Urothelium cell line (cell line): ENCODE results near the gene ARHGAP42.
"Not testable (repeated sequence)": the region's sequence is repeated elsewhere in the genome, so short reads cannot be mapped to it uniquely, and the experiment has no call there.

Experiments
- DNase-seq: peaks from one replicate; pipeline ENCODE4 v3.0.0; 2011; ENCODE audit warnings: low spot score, mixed read lengths
- FAIRE-seq: peaks from 2 replicates; lab custom pipeline; 2011; peaks lifted over from hg19 to GRCh38; lab: Jason Lieb, UNC

Gene ARHGAP42

GRCh38 chr11:100719362-100719761, 32.3 kb downstream of the ARHGAP42 start:
- no peak for FAIRE-seq
- DNase-seq: no peak

- peak; percentile 73 for DNase-seq
- FAIRE-seq: peak; percentile 17
These were observed 32.7 kb downstream of the ARHGAP42 start for GRCh38 chr11:100719809-100720221.

- no peak for FAIRE-seq
- DNase-seq: no peak
These were observed 39.6 kb downstream of the ARHGAP42 start for GRCh38 chr11:100726680-100727079.

- no peak for DNase-seq
- no peak for FAIRE-seq
These were observed 40.3 kb downstream of the ARHGAP42 start for GRCh38 chr11:100727410-100727809.

- FAIRE-seq (no peak), DNase-seq (no peak)
These were observed 43.2 kb downstream of the ARHGAP42 start for GRCh38 chr11:100730266-100730665.

GRCh38 chr11:100731471-100731870, 44.4 kb downstream of the ARHGAP42 start:
- FAIRE-seq (no peak), DNase-seq (no peak)

GRCh38 chr11:100732949-100733348, 45.9 kb downstream of the ARHGAP42 start:
- DNase-seq: no peak
- no peak for FAIRE-seq

- FAIRE-seq (no peak), DNase-seq (no peak)
These were observed 47.8 kb downstream of the ARHGAP42 start for GRCh38 chr11:100734743-100735527.

- FAIRE-seq (no peak), DNase-seq (no peak)
These were observed 49.0 kb downstream of the ARHGAP42 start for GRCh38 chr11:100735949-100736675.

GRCh38 chr11:100738701-100739270, 51.7 kb downstream of the ARHGAP42 start:
- FAIRE-seq (no peak), DNase-seq (no peak)

- DNase-seq: peak; percentile 65
- FAIRE-seq: peak; percentile 69
These were observed 52.6 kb downstream of the ARHGAP42 start for GRCh38 chr11:100739666-100740065.

- no peak for FAIRE-seq
These were observed 53.4 kb downstream of the ARHGAP42 start for GRCh38 chr11:100740440-100740839.

GRCh38 chr11:100741866-100742625, 55.0 kb downstream of the ARHGAP42 start:
- FAIRE-seq: no peak
- DNase-seq: no peak

More at GRCh38 chr11:100740440-100740839, 53.4 kb downstream of the ARHGAP42 start:
- no peak for DNase-seq

GRCh38 chr11:100746448-100746847, 59.4 kb downstream of the ARHGAP42 start:
- no peak for DNase-seq
- FAIRE-seq: no peak

- DNase-seq (no peak), FAIRE-seq (no peak)
These were observed 61.1 kb downstream of the ARHGAP42 start for GRCh38 chr11:100748153-100748552.

- not testable (repeated sequence) for FAIRE-seq
- DNase-seq: peak; percentile 39
These were observed 62.9 kb downstream of the ARHGAP42 start for GRCh38 chr11:100749887-100750565.

GRCh38 chr11:100750566-100750891, 63.4 kb downstream of the ARHGAP42 start:
- FAIRE-seq, DNase-seq: not testable (repeated sequence)

GRCh38 chr11:100752371-100753171, 65.5 kb downstream of the ARHGAP42 start:
- FAIRE-seq (peak; percentile 56), DNase-seq (no peak)

- no peak for DNase-seq
- FAIRE-seq: no peak
These were observed 66.1 kb downstream of the ARHGAP42 start for GRCh38 chr11:100753172-100753543.

- DNase-seq (no peak), FAIRE-seq (no peak)
These were observed 66.5 kb downstream of the ARHGAP42 start for GRCh38 chr11:100753571-100753970.
